Measurements from ENCODE around the gene RBPJL. TPM values are rescaled to one million over a fixed set of nuclear protein-coding genes. Genes with fewer than 3 reads are reported as not detected.

Gene RBPJL
- total RNA-seq, 1 experiment from 2014 or later, result not detected

DNA sequence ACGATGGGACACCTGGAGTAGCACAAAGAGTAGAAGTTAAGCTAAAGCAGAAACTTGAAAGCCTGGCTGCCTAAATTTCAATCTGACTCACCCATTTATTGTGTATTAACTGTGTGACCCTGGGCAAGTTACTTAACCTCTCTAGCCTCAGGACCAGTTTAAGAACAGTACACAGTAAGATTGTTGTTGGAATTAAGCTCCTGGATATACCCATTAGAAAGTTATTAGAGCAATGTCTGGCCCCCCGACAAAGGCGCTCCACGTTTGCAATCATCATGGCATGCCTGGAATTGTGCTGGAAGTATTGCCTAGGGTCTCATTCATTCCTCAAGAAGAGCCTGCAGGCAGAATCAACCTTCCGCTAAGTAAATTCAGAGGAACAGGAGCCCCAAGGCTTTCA, 40.2 kb downstream of the RBPJL start:
- Histone ChIP-seq H3K27me3 (ENCODE audit: insufficient read depth, low read depth) (no peaks in the 10 kb centered on the region), H3K4me2 (peak overlapping the region; percentile 93), H3K9me2 (ENCODE audit: insufficient read depth) (no peaks in the 10 kb centered on the region), H3K27ac (peak overlapping the region; percentile 92), H2AFZ (no peak overlapping the region), H3K36me3 (ENCODE audit: low read depth) (no peaks in the 10 kb centered on the region), H3K9me3 (ENCODE audit: insufficient read depth, low read depth) (no peaks in the 10 kb centered on the region), H3K4me1 (replicated peaks; ENCODE audit: insufficient read depth) (peaks cover 57% of the 10 kb centered on the region), H3K79me2 (ENCODE audit: low read depth) (peaks cover 57% of the 10 kb centered on the region), H4K20me1 (ENCODE audit: insufficient read depth) (peaks cover 6% of the 10 kb centered on the region; the same call in 1 of the 2 replicates), H3F3A (ENCODE audit: insufficient read depth, low read depth) (peaks cover 67% of the 10 kb centered on the region), H3K4me3 (peak overlapping the region; percentile 76)
- DNase-seq, result peak in 1 of 2 experiments; percentile 50
- intact Hi-C loops (cut with micrococcal nuclease; ENCODE audit: unreplicated experiment), result no loop called here
- CTCF ChIA-PET, result interaction anchor here (1.2 kb wide), 1 partner anchor 27 kb away, joined by 3 read pairs; no protein-coding TSS in a partner anchor
- BruUV-seq (replicated peaks), result no TSS peak
- TF ChIP-seq, protein P1, sequence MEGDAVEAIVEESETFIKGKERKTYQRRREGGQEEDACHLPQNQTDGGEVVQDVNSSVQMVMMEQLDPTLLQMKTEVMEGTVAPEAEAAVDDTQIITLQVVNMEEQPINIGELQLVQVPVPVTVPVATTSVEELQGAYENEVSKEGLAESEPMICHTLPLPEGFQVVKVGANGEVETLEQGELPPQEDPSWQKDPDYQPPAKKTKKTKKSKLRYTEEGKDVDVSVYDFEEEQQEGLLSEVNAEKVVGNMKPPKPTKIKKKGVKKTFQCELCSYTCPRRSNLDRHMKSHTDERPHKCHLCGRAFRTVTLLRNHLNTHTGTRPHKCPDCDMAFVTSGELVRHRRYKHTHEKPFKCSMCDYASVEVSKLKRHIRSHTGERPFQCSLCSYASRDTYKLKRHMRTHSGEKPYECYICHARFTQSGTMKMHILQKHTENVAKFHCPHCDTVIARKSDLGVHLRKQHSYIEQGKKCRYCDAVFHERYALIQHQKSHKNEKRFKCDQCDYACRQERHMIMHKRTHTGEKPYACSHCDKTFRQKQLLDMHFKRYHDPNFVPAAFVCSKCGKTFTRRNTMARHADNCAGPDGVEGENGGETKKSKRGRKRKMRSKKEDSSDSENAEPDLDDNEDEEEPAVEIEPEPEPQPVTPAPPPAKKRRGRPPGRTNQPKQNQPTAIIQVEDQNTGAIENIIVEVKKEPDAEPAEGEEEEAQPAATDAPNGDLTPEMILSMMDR (conservative IDR thresholded peaks at IDR 0.05), result no peak
- no peak for TF ChIP-seq EZH2 (IDR thresholded peaks at IDR 0.05; ENCODE audit: low read depth)
- POLR2A ChIA-PET (ENCODE audit: unreplicated experiment), result interaction anchor here (0.6 to 2.4 kb wide), 5 partner anchors 10 to 1060 kb away, joined by 5 to 13 read pairs (median 6); partner anchors contain the start of gene SYS1

DNA sequence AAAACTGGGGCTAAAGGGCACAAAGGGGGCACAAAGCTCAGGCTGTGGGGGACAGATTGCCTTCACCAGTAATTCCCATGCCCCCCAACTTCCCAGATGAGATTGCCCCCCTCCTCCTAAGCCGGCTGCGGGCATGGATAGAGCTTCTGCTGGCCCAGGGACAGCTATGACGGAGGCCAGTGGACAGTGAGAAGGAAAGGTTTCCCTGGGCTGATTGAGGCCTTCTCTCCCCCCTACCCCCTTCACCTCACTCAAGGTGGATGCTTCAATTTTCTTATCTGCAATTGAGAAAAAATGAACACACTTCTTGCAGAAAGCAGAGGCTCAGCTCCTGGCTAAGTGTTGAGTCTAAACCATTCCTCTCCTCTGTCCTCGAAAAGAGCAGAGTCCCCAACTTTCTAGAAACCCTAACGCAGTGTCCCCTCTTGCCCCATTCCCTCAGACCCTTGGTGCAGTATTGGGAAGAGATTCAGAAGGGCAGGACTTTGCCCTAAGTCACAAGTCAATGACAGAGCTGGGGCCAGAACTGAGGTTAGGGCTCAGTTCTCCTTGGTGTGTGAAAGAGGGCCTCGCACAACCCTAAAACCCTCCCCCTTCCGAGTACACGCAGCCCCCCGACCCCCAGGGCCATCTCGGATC, 40.8 kb downstream of the RBPJL start:
- no peaks in the 10 kb centered on the region for H3K9me2 ChIP-seq (ENCODE audit: insufficient read depth)
- peaks cover 51% of the 10 kb centered on the region for H3K79me2 ChIP-seq (ENCODE audit: low read depth)
- H3K27me3 ChIP-seq (ENCODE audit: insufficient read depth, low read depth), result no peaks in the 10 kb centered on the region
- peak overlapping the region; percentile 92 for H3K27ac ChIP-seq
- H4K20me1 ChIP-seq (ENCODE audit: insufficient read depth), result peaks cover 6% of the 10 kb centered on the region; the same call in 1 of the 2 replicates
- ChIA-PET POLR2A (ENCODE audit: unreplicated experiment) (interaction anchor here (0.6 to 2.4 kb wide), 10 partner anchors 8 to 176 kb away, joined by 3 to 13 read pairs (median 5); partner anchors contain the start of gene SYS1), CTCF (interaction anchor here (1.2 to 1.4 kb wide), 2 partner anchors 25 to 26 kb away, joined by 3 read pairs; no protein-coding TSS in a partner anchor)
- H2AFZ ChIP-seq, result no peak overlapping the region
- no peaks in the 10 kb centered on the region for H3K36me3 ChIP-seq (ENCODE audit: low read depth)
- H3K4me2 ChIP-seq, result peak overlapping the region; percentile 93
- peak overlapping the region; percentile 76 for H3K4me3 ChIP-seq
- TF ChIP-seq EZH2 (IDR thresholded peaks at IDR 0.05; ENCODE audit: low read depth), result no peak
- TF ChIP-seq, protein P1 (conservative IDR thresholded peaks at IDR 0.05), result no peak
- no peaks in the 10 kb centered on the region for H3K9me3 ChIP-seq (ENCODE audit: insufficient read depth, low read depth)
- BruUV-seq (replicated peaks), result TSS peak; percentile 32
- peaks cover 51% of the 10 kb centered on the region for H3K4me1 ChIP-seq (replicated peaks; ENCODE audit: insufficient read depth)
- peaks cover 64% of the 10 kb centered on the region for H3F3A ChIP-seq (ENCODE audit: insufficient read depth, low read depth)
- intact Hi-C loops (cut with micrococcal nuclease; ENCODE audit: unreplicated experiment), result no loop called here
- DNase-seq, result no peak

DNA sequence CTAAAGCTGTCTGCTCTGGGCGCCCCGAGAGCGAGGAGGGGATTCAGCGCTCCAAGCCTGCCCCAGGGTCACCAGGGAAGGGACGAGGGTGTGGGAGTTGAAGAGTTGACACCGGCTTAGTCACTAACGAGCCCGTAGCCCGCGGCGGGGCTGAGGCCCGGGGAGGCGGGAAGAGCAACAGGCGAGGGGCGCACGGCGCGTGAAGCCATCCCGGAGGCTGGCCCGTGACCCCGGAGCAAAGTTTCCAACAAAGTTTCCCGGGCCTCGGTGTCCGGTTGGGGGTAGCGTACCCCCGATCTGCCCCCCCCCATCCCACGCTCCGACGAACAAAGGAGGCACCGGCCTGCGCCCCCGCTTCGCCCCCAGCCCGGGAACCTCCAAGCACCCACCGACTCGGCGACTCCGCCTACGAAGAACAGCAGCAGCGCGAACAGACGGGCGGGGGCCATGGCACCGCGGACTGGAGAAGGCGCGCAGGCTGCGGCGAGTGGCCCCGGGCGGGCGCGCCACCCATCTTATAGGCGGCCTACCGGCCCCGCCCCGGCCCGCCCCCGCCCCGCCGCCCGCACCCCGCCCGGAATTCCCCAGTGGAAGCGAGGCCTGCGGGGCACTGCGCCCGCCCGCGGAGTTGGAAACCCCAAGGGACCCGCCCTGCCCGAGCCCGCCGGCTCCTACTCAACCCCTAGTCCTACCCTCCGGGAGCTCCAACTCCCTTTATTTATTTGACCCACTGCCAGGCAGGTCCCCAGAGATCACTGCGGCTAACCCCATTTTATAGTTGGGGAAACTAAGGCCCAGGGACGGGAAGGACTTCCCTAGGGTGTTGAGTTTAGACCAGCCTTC, 41.5 kb downstream of the RBPJL start, which contains the start of gene SDC4:
Gene SDC4 (minus strand): TSS at position 489 of the 843 bp plus-strand sequence. CDS start 40 bp downstream, at position 449.
- ChIA-PET POLR2A (ENCODE audit: unreplicated experiment) (interaction anchor here (0.6 to 2.4 kb wide), 12 partner anchors 7 to 1407 kb away, joined by 3 to 13 read pairs (median 4); partner anchors contain the start of gene SYS1), CTCF (interaction anchor here (0.6 to 1.4 kb wide), 3 partner anchors 13 to 26 kb away, joined by 3 to 6 read pairs (median 3); no protein-coding TSS in a partner anchor)
- Histone ChIP-seq H3K4me1 (replicated peaks; ENCODE audit: insufficient read depth) (peaks cover 44% of the 10 kb centered on the region), H3K27ac (peak within 1 kb of the TSS; percentile 92), H3K36me3 (ENCODE audit: low read depth) (no peaks in the 10 kb centered on the region), H3F3A (ENCODE audit: insufficient read depth, low read depth) (peaks cover 59% of the 10 kb centered on the region), H3K9me2 (ENCODE audit: insufficient read depth) (no peaks in the 10 kb centered on the region), H4K20me1 (ENCODE audit: insufficient read depth) (peaks cover 6% of the 10 kb centered on the region; the same call in 1 of the 2 replicates), H2AFZ (peak within 1 kb of the TSS; percentile 60; the same call in 1 of the 2 replicates), H3K4me3 (peak within 1 kb of the TSS; percentile 76), H3K9me3 (ENCODE audit: insufficient read depth, low read depth) (no peaks in the 10 kb centered on the region), H3K79me2 (ENCODE audit: low read depth) (peaks cover 44% of the 10 kb centered on the region), H3K27me3 (ENCODE audit: insufficient read depth, low read depth) (no peaks in the 10 kb centered on the region), H3K4me2 (peak within 1 kb of the TSS; percentile 93)
- intact Hi-C loops (cut with micrococcal nuclease; ENCODE audit: unreplicated experiment), result loop anchor here (1.0 kb wide), 1 partner anchor 25 kb away; no protein-coding TSS in a partner anchor
- no TSS peak for BruUV-seq (replicated peaks)
- TF ChIP-seq, protein P1 (conservative IDR thresholded peaks at IDR 0.05), result 0 out of 2 replicates have a peak, but pooled peaks have one; percentile 21
- no peak for TF ChIP-seq EZH2 (IDR thresholded peaks at IDR 0.05; ENCODE audit: low read depth)
- DNase-seq, result peak; percentile 63 to 80
